ENCODE measurements around the gene RETSAT. TPM values are rescaled to one million over a fixed set of nuclear protein-coding genes. Genes with fewer than 3 reads are reported as not detected.

The RETSAT gene
- total RNA-seq, 1 donor from 2014 or later: 38.2 TPM

DNA sequence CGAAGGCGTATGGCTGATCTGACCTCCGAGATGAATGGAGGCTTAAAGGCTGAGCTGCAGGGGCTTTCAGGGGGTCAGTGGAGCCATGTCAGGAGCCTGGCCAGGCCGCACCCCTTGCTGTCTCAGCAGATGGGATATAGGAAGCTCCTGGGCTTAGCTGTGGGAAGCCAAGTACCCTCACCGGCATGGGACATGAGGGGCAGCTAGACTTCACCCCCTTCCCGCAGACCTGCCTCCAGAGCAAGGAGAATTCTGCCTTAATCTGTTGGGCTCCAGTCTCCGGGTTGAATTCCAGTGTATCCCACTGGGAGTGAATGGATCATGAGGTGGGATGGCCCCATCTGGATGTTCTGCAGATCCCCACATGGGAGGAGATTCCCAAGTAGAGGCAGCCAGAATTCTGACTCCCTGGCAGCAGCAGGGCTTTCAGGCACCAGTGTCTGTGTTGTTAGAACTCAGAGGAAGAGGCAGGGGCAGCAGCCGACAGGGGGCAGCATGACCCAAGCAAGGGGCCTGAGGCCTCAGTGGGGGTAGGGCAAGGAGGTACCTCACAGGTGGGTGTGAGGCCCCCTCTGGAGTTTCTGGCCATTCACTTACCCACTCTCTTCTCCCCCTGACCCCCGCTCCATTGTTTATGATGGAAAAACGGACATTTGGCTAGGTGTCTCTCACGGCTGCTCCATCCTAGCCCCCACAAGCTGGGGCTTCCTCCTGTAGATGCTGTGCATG is 36.8 kb upstream of the RETSAT start:
- H3K4me1 ChIP-seq (ENCODE audit: insufficient read depth, low read length): no peaks in the 10 kb centered on the region
- no peak overlapping the region for H3K4me3 Mint-ChIP-seq (ENCODE audit: unreplicated experiment)
- no peaks in the 10 kb centered on the region for H3K9me3 Mint-ChIP-seq (ENCODE audit: unreplicated experiment)
- H3K36me3 Mint-ChIP-seq (ENCODE audit: low read depth, unreplicated experiment): peaks cover 21% of the 10 kb centered on the region
- TF ChIP-seq EZH2 (IDR thresholded peaks at IDR 0.05; ENCODE audit: insufficient read depth, low read length): no peak
- TF ChIP-seq, protein P1, sequence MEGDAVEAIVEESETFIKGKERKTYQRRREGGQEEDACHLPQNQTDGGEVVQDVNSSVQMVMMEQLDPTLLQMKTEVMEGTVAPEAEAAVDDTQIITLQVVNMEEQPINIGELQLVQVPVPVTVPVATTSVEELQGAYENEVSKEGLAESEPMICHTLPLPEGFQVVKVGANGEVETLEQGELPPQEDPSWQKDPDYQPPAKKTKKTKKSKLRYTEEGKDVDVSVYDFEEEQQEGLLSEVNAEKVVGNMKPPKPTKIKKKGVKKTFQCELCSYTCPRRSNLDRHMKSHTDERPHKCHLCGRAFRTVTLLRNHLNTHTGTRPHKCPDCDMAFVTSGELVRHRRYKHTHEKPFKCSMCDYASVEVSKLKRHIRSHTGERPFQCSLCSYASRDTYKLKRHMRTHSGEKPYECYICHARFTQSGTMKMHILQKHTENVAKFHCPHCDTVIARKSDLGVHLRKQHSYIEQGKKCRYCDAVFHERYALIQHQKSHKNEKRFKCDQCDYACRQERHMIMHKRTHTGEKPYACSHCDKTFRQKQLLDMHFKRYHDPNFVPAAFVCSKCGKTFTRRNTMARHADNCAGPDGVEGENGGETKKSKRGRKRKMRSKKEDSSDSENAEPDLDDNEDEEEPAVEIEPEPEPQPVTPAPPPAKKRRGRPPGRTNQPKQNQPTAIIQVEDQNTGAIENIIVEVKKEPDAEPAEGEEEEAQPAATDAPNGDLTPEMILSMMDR (IDR thresholded peaks at IDR 0.05; ENCODE audit: insufficient read depth, low read depth, low read length): peak; percentile 46
- H2AFZ ChIP-seq (ENCODE audit: low read depth, low read length): no peak overlapping the region
- DNase-seq (ENCODE audit: low read depth): no peak
- no peaks in the 10 kb centered on the region for H4K20me1 ChIP-seq (ENCODE audit: insufficient read depth, low read length)
- peaks cover 4% of the 10 kb centered on the region for H3K4me1 Mint-ChIP-seq (ENCODE audit: low read depth, unreplicated experiment)
- H3K27me3 ChIP-seq (ENCODE audit: insufficient read depth, low read length): no peaks in the 10 kb centered on the region
- peaks cover 12% of the 10 kb centered on the region for H3K36me3 ChIP-seq (ENCODE audit: insufficient read depth, low read length)
- H3K9me3 ChIP-seq (ENCODE audit: insufficient read depth, low read depth, low read length): no peaks in the 10 kb centered on the region
- no peaks in the 10 kb centered on the region for H3K79me2 ChIP-seq (ENCODE audit: insufficient read depth, low read length)
- H3K4me3 ChIP-seq (ENCODE audit: insufficient read depth, low read depth, low read length): no peak overlapping the region
- no peak overlapping the region for H3K9ac ChIP-seq (ENCODE audit: low read length)
- no peak overlapping the region for H3K27ac ChIP-seq (ENCODE audit: low read depth, low read length)
- no peak overlapping the region for H3K4me2 ChIP-seq (ENCODE audit: low read length)
- no peak overlapping the region for H3K27ac Mint-ChIP-seq (ENCODE audit: unreplicated experiment)
- no peaks in the 10 kb centered on the region for H3K27me3 Mint-ChIP-seq (ENCODE audit: low read depth, unreplicated experiment)
- no peak for FAIRE-seq

DNA sequence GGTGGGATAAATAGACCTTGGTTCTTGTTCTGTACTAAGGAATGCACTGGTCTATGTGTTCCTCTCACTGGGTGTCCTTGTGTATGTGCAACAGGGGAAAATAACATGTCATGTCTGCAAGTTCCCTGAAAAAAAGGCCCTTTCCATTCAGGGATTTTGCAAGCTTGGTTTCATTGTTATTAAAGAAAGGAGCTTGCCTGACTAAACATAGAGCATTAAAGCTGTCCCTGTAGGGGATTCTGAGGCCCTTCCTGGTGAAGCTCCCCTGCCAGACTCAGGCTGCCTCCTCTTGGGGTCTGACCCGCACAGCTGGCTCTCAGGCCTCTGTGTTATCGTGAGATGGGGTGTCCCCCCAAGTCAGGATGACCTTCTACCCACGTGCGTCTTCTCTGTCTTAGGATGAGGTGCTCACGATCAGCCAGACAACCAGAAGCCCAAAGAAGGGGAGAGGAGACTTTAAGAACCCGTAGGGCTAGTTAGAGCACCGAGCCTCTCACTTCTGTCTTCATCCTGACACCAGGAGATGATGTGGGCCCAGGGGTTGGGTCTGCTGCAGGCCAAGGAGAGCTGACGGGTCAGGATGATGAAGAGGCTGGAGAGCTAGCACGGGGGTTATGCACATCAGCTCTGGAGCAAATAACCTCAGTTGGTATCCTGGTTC is 34.7 kb upstream of the RETSAT start:
- Mint-ChIP-seq H3K9me3 (ENCODE audit: unreplicated experiment) (no peaks in the 10 kb centered on the region), H3K4me3 (ENCODE audit: unreplicated experiment) (no peak overlapping the region), H3K27ac (ENCODE audit: unreplicated experiment) (no peak overlapping the region), H3K36me3 (ENCODE audit: low read depth, unreplicated experiment) (peaks cover 30% of the 10 kb centered on the region), H3K4me1 (ENCODE audit: low read depth, unreplicated experiment) (peaks cover 8% of the 10 kb centered on the region), H3K27me3 (ENCODE audit: low read depth, unreplicated experiment) (no peaks in the 10 kb centered on the region)
- H2AFZ ChIP-seq (ENCODE audit: low read depth, low read length): no peak overlapping the region
- no peaks in the 10 kb centered on the region for H3K9me3 ChIP-seq (ENCODE audit: insufficient read depth, low read depth, low read length)
- TF ChIP-seq, protein P1 (IDR thresholded peaks at IDR 0.05; ENCODE audit: insufficient read depth, low read depth, low read length): no peak
- no peak for TF ChIP-seq EZH2 (IDR thresholded peaks at IDR 0.05; ENCODE audit: insufficient read depth, low read length)
- no peaks in the 10 kb centered on the region for H4K20me1 ChIP-seq (ENCODE audit: insufficient read depth, low read length)
- H3K4me1 ChIP-seq (ENCODE audit: insufficient read depth, low read length): no peaks in the 10 kb centered on the region
- no peak overlapping the region for H3K4me3 ChIP-seq (ENCODE audit: insufficient read depth, low read depth, low read length)
- no peak overlapping the region for H3K9ac ChIP-seq (ENCODE audit: low read length)
- no peak overlapping the region for H3K4me2 ChIP-seq (ENCODE audit: low read length)
- H3K79me2 ChIP-seq (ENCODE audit: insufficient read depth, low read length): no peaks in the 10 kb centered on the region
- FAIRE-seq: no peak
- peaks cover 6% of the 10 kb centered on the region for H3K36me3 ChIP-seq (ENCODE audit: insufficient read depth, low read length)
- no peaks in the 10 kb centered on the region for H3K27me3 ChIP-seq (ENCODE audit: insufficient read depth, low read length)
- no peak for DNase-seq (ENCODE audit: low read depth)
- H3K27ac ChIP-seq (ENCODE audit: low read depth, low read length): no peak overlapping the region

DNA sequence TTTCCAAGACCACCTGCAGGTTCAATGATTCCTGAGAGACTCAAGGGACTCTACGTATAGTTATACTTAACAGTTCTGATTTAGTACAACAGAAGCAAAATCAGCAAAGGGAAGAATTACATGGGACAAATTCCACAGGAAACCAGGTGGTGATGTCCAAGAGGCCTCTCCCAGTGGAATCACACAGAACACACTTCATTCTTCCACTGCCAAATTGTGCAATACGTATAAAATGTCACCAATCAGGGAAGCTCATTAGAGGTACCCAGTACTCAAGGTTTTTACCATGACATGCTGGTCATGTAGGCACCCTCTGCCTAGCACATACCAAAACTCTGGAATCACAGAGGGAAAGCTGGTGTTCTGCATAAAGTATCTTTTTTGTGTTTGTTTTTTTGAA is 33.4 kb upstream of the RETSAT start:
- H3K9me3 Mint-ChIP-seq (ENCODE audit: unreplicated experiment): no peaks in the 10 kb centered on the region
- Histone ChIP-seq H3K36me3 (ENCODE audit: insufficient read depth, low read length) (peaks cover 5% of the 10 kb centered on the region), H3K27ac (ENCODE audit: low read depth, low read length) (no peak overlapping the region), H3K79me2 (ENCODE audit: insufficient read depth, low read length) (no peaks in the 10 kb centered on the region), H3K4me3 (ENCODE audit: insufficient read depth, low read depth, low read length) (no peak overlapping the region), H2AFZ (ENCODE audit: low read depth, low read length) (no peak overlapping the region), H3K9ac (ENCODE audit: low read length) (no peak overlapping the region), H3K9me3 (ENCODE audit: insufficient read depth, low read depth, low read length) (no peaks in the 10 kb centered on the region), H3K4me2 (ENCODE audit: low read length) (no peak overlapping the region), H3K4me1 (ENCODE audit: insufficient read depth, low read length) (no peaks in the 10 kb centered on the region), H4K20me1 (ENCODE audit: insufficient read depth, low read length) (no peaks in the 10 kb centered on the region), H3K27me3 (ENCODE audit: insufficient read depth, low read length) (no peaks in the 10 kb centered on the region)
- no peak for FAIRE-seq
- H3K36me3 Mint-ChIP-seq (ENCODE audit: low read depth, unreplicated experiment): peaks cover 30% of the 10 kb centered on the region
- no peak overlapping the region for H3K27ac Mint-ChIP-seq (ENCODE audit: unreplicated experiment)
- H3K27me3 Mint-ChIP-seq (ENCODE audit: low read depth, unreplicated experiment): no peaks in the 10 kb centered on the region
- no peak for DNase-seq (ENCODE audit: low read depth)
- H3K4me3 Mint-ChIP-seq (ENCODE audit: unreplicated experiment): no peak overlapping the region
- TF ChIP-seq, protein P1 (IDR thresholded peaks at IDR 0.05; ENCODE audit: insufficient read depth, low read depth, low read length): no peak
- TF ChIP-seq EZH2 (IDR thresholded peaks at IDR 0.05; ENCODE audit: insufficient read depth, low read length): no peak
- H3K4me1 Mint-ChIP-seq (ENCODE audit: low read depth, unreplicated experiment): peaks cover 5% of the 10 kb centered on the region

All from astrocyte (in vitro differentiated cells and primary cell).